Stimulated activated naive CD8-positive, alpha-beta T cell treated with anti-CD3 and anti-CD28 coated beads, Interleukin-15, amount 100 ng/mL, for 72 hours (primary cell): Measurements from ENCODE around the gene FUT3.
A peak's percentile ranks its signal among the peaks of the same experiment; 100 is the strongest.

Source experiments
- ATAC-seq: fragments of 150-1000 bp; cut with Tn5 transposase; 2 replicates; pipeline ENCODE4 v1.10.0; 2021; ENCODE audit warnings: mild to moderate bottlenecking, moderate library complexity
- DNase-seq, 2 donors: peaks; one replicate each; pipeline ENCODE4 v3.0.0; 2021 to 2022
- H3K27ac Mint-ChIP-seq, 2 donors: one replicate each; pipeline ENCODE4 v1.8.0; 2022; ENCODE audit warnings: mild to moderate bottlenecking in 2 of 2, mixed read lengths in 2 of 2, moderate library complexity in 2 of 2
- H3K27me3 Mint-ChIP-seq: one replicate; pipeline ENCODE4 v1.8.0; 2022; ENCODE audit warnings: mixed read lengths
- H3K4me1 Mint-ChIP-seq: one replicate; pipeline ENCODE4 v1.8.0; 2022; ENCODE audit warnings: mild to moderate bottlenecking, mixed read lengths
- H3K4me3 Mint-ChIP-seq, 2 donors: one replicate each; pipeline ENCODE4 v1.8.0; 2022; ENCODE audit warnings: mild to moderate bottlenecking in 2 of 2, mixed read lengths in 2 of 2, moderate library complexity in 1 of 2
- H3K9me3 Mint-ChIP-seq, 2 donors: one replicate each; pipeline ENCODE4 v1.8.0; 2022; ENCODE audit warnings: mixed read lengths in 2 of 2

FUT3 gene

GRCh38 chr19:5839065-5840017 is 11.9 kb downstream of the FUT3 start, which contains the start of gene FUT6:
FUT6 (minus strand) TSS chr19:5839702; CDS start chr19:5832567, 7,135 bp downstream.
- peaks cover 23% of the 10 kb centered on the region for H3K4me1 Mint-ChIP-seq
- no peak for DNase-seq
- H3K4me3 Mint-ChIP-seq: peak within 1 kb of the TSS in 1 of 2 donors; percentile 45
- H3K9me3 Mint-ChIP-seq: no peaks in the 10 kb centered on the region
- peak within 1 kb of the TSS in 1 of 2 donors; percentile 42 for H3K27ac Mint-ChIP-seq
- peaks cover 5% of the 10 kb centered on the region for H3K27me3 Mint-ChIP-seq
- no peak for ATAC-seq

GRCh38 chr19:5838353-5839064 is 12.7 kb downstream of the FUT3 start:
- H3K4me3 Mint-ChIP-seq: peak overlapping the region in 1 of 2 donors; percentile 45
- DNase-seq (no peak), ATAC-seq (no peak)
- peaks cover 5% of the 10 kb centered on the region for H3K27me3 Mint-ChIP-seq
- no peaks in the 10 kb centered on the region for H3K9me3 Mint-ChIP-seq
- H3K27ac Mint-ChIP-seq: no peak overlapping the region
- H3K4me1 Mint-ChIP-seq: peaks cover 23% of the 10 kb centered on the region

GRCh38 chr19:5837761-5838352 is 13.4 kb downstream of the FUT3 start:
- Mint-ChIP-seq H3K9me3 (no peaks in the 10 kb centered on the region), H3K27me3 (peaks cover 5% of the 10 kb centered on the region), H3K4me1 (peaks cover 23% of the 10 kb centered on the region), H3K27ac (no peak overlapping the region), H3K4me3 (no peak overlapping the region)
- DNase-seq: no peak
- no peak for ATAC-seq

- Mint-ChIP-seq H3K9me3 (no peaks in the 10 kb centered on the region), H3K4me3 (no peak overlapping the region), H3K27ac (no peak overlapping the region), H3K27me3 (no peaks in the 10 kb centered on the region), H3K4me1 (peaks cover 12% of the 10 kb centered on the region)
- ATAC-seq (no peak), DNase-seq (no peak)
Observed at GRCh38 chr19:5832527-5833216, 18.6 kb downstream of the FUT3 start.

GRCh38 chr19:5832061-5832460 is 19.2 kb downstream of the FUT3 start:
- Mint-ChIP-seq H3K9me3 (no peaks in the 10 kb centered on the region), H3K27ac (no peak overlapping the region), H3K4me1 (peaks cover 16% of the 10 kb centered on the region), H3K27me3 (no peaks in the 10 kb centered on the region), H3K4me3 (no peak overlapping the region)
- ATAC-seq (no peak), DNase-seq (no peak)

- Mint-ChIP-seq H3K27ac (no peak overlapping the region), H3K4me3 (no peak overlapping the region), H3K9me3 (no peaks in the 10 kb centered on the region), H3K4me1 (peaks cover 25% of the 10 kb centered on the region), H3K27me3 (no peaks in the 10 kb centered on the region)
- no peak for DNase-seq
- no peak for ATAC-seq
Observed at GRCh38 chr19:5831159-5831558, 20.1 kb downstream of the FUT3 start.

- peak overlapping the region; percentile 59 to 64 for H3K27ac Mint-ChIP-seq
- H3K4me3 Mint-ChIP-seq: peak overlapping the region; percentile 99 to 100
- ATAC-seq (no peak), DNase-seq (no peak)
- H3K27me3 Mint-ChIP-seq: no peaks in the 10 kb centered on the region
- H3K4me1 Mint-ChIP-seq: peaks cover 26% of the 10 kb centered on the region
- H3K9me3 Mint-ChIP-seq: no peaks in the 10 kb centered on the region
Observed at GRCh38 chr19:5829567-5830310, 21.5 kb downstream of the FUT3 start.

- DNase-seq (peak; percentile 40 to 43), ATAC-seq (no peak)
- H3K4me1 Mint-ChIP-seq: peaks cover 26% of the 10 kb centered on the region
- no peaks in the 10 kb centered on the region for H3K9me3 Mint-ChIP-seq
- no peaks in the 10 kb centered on the region for H3K27me3 Mint-ChIP-seq
- peak overlapping the region; percentile 99 to 100 for H3K4me3 Mint-ChIP-seq
- H3K27ac Mint-ChIP-seq: peak overlapping the region; percentile 99
Observed at GRCh38 chr19:5828661-5829566, 22.3 kb downstream of the FUT3 start.

GRCh38 chr19:5827891-5828660 is 23.2 kb downstream of the FUT3 start:
- peak; percentile 87 for ATAC-seq
- no peaks in the 10 kb centered on the region for H3K9me3 Mint-ChIP-seq
- peaks cover 26% of the 10 kb centered on the region for H3K4me1 Mint-ChIP-seq
- peak overlapping the region; percentile 99 to 100 for H3K4me3 Mint-ChIP-seq
- peak; percentile 98 to 99 for DNase-seq
- no peaks in the 10 kb centered on the region for H3K27me3 Mint-ChIP-seq
- H3K27ac Mint-ChIP-seq: peak overlapping the region; percentile 99

GRCh38 chr19:5827342-5827890 is 23.8 kb downstream of the FUT3 start:
- DNase-seq (no peak), ATAC-seq (no peak)
- peak overlapping the region; percentile 69 to 96 for H3K27ac Mint-ChIP-seq
- no peaks in the 10 kb centered on the region for H3K27me3 Mint-ChIP-seq
- H3K4me3 Mint-ChIP-seq: peak overlapping the region; percentile 99 to 100
- peaks cover 26% of the 10 kb centered on the region for H3K4me1 Mint-ChIP-seq
- no peaks in the 10 kb centered on the region for H3K9me3 Mint-ChIP-seq

- no peaks in the 10 kb centered on the region for H3K9me3 Mint-ChIP-seq
- peaks cover 26% of the 10 kb centered on the region for H3K4me1 Mint-ChIP-seq
- H3K27ac Mint-ChIP-seq: peak overlapping the region; percentile 86 to 96
- ATAC-seq (no peak), DNase-seq (peak in 1 of 2 donors; percentile 31)
- H3K27me3 Mint-ChIP-seq: no peaks in the 10 kb centered on the region
- peak overlapping the region; percentile 99 to 100 for H3K4me3 Mint-ChIP-seq
Observed at GRCh38 chr19:5826531-5827341, 24.5 kb downstream of the FUT3 start.

GRCh38 chr19:5825178-5825577 is 26.1 kb downstream of the FUT3 start:
- Mint-ChIP-seq H3K4me1 (peaks cover 24% of the 10 kb centered on the region), H3K27me3 (no peaks in the 10 kb centered on the region), H3K9me3 (no peaks in the 10 kb centered on the region), H3K27ac (no peak overlapping the region), H3K4me3 (no peak overlapping the region)
- no peak for ATAC-seq
- no peak for DNase-seq
